Renal cortical epithelial cell (primary cell): ENCODE measurements around the gene SQOR. TPM values are rescaled to one million over a fixed set of nuclear protein-coding genes. Genes with fewer than 3 reads are reported as not detected.

Experiments used
- DNase-seq: peaks from one replicate; pipeline ENCODE4 v3.0.0-alpha.2; 2011; ENCODE audit warnings: low read depth
- total RNA-seq: library from RNA; depleted of rRNA; stranded (reverse); fragments of >200 nt; gene quantifications from 2 replicates; pipeline ENCODE4 v1.2.3, GENCODE V29; 2014

The SQOR gene
- total RNA-seq, 1 donor from 2014 or later = 57.4 TPM

GRCh38 chr15:45705510-45706473 lies 71.0 kb downstream of the SQOR start:
- DNase-seq = peak; percentile 75

- no peak for DNase-seq
These were observed 75.8 kb downstream of the SQOR start for GRCh38 chr15:45710657-45711056.

GRCh38 chr15:45714590-45715488 lies 80.0 kb downstream of the SQOR start:
- peak; percentile 46 for DNase-seq

GRCh38 chr15:45715528-45715927 lies 80.7 kb downstream of the SQOR start:
- DNase-seq = peak; percentile 32

GRCh38 chr15:45719490-45719889 lies 84.7 kb downstream of the SQOR start:
- peak; percentile 26 for DNase-seq

GRCh38 chr15:45720183-45720582 lies 85.4 kb downstream of the SQOR start:
- no peak for DNase-seq

- DNase-seq = no peak
These were observed 93.8 kb downstream of the SQOR start for GRCh38 chr15:45728641-45729040.

- DNase-seq = peak; percentile 6
These were observed 94.3 kb downstream of the SQOR start for GRCh38 chr15:45729141-45729540.

GRCh38 chr15:45731343-45731742 lies 96.5 kb downstream of the SQOR start:
- no peak for DNase-seq

GRCh38 chr15:45732662-45733061 lies 97.8 kb downstream of the SQOR start:
- DNase-seq = peak; percentile 16

GRCh38 chr15:45734260-45734711 lies 99.5 kb downstream of the SQOR start:
- DNase-seq = no peak

Other genes starting within 250 kb of the SQOR start
- gene SLC30A4, start 112.3 kb upstream of the SQOR start, total RNA-seq = 2.4 and 10.0 TPM in 2 replicates
- 51.5 and 88.2 TPM in 2 replicates for gene BLOC1S6, start 47.6 kb upstream of the SQOR start, total RNA-seq